Esophagus (tissue), 2 donors: Measurements from ENCODE around the gene CES5A. TPM values are rescaled to one million over a fixed set of nuclear protein-coding genes. Genes with fewer than 3 reads are reported as not detected.

Experiments used
- H3K27ac ChIP-seq, 2 donors: one replicate each; pipeline ENCODE4 v1.5.1; 2013; ENCODE audit warnings: low read depth in 2 of 2, mild to moderate bottlenecking in 2 of 2, inconsistent platforms in 1 of 2, low read length in 1 of 2, moderate library complexity in 1 of 2
- H3K27me3 ChIP-seq, 2 donors: one replicate each; pipeline ENCODE4 v1.6.1; 2013; ENCODE audit warnings: low read length in 2 of 2, control low read depth in 1 of 2, mild to moderate bottlenecking in 1 of 2; ENCODE audit not compliant: insufficient read depth in 2 of 2, control insufficient read depth in 1 of 2
- H3K36me3 ChIP-seq, 2 donors: one replicate each; pipeline ENCODE4 v1.6.1; 2013; ENCODE audit warnings: low read length in 1 of 2; ENCODE audit not compliant: control insufficient read depth in 2 of 2, insufficient read depth in 2 of 2
- H3K4me1 ChIP-seq, 2 donors: one replicate each; pipeline ENCODE4 v1.6.1; 2013; ENCODE audit warnings: low read length in 1 of 2; ENCODE audit not compliant: control insufficient read depth in 2 of 2, insufficient read depth in 2 of 2
- H3K4me3 ChIP-seq, 2 donors: one replicate each; pipeline ENCODE4 v1.5.1; 2013; ENCODE audit warnings: low read length in 2 of 2, mild to moderate bottlenecking in 2 of 2, low read depth in 1 of 2, moderate library complexity in 1 of 2
- H3K9me3 ChIP-seq, 2 donors: one replicate each; pipeline ENCODE4 v1.6.1; 2013; ENCODE audit warnings: mild to moderate bottlenecking in 2 of 2, low read depth in 1 of 2, low read length in 1 of 2, moderate library complexity in 1 of 2; ENCODE audit not compliant: control insufficient read depth in 2 of 2, insufficient read depth in 1 of 2
- WGBS, 2 donors: extraction: QIAGEN DNeasy Blood & Tissue Kit; methylation state at CpG; one replicate each; pipeline ENCODE4 v1.1.7; 2013; 5-methylcytosine and 5-hydroxymethylcytosine counted together
- polyA plus RNA-seq, 2 donors: library from polyadenylated mRNA; stranded (reverse); fragments of 200-250 nt; gene quantifications; one replicate each; pipeline ENCODE4 v1.2.3, GENCODE V29; 2013
- donor health status: healthy with polysubstance abuse.
- donor health status: Bipolar disorder and iron deficiency.

CES5A gene
- polyA plus RNA-seq, 2 donors = 0.04 TPM; not detected in 1

DNA sequence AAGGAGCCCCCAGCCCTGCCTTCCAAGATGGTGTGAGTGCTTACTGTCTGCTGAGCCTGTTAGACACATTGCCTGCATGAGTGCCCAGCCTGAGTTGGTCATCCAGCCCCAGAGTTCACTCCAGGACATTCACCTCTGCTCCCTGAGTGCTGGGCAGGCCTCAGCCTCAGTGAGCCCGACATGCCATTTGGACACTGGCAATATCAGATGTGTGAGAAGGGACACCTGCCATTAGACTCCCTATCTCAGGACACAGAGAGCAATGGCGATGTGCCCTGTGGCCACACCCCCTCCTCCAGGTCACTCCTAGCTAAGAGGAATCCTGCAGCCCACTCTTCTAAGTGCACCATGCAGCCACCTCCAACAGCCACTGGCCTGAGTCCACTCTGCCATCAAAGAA lies 34.7 kb upstream of the CES5A start:
- Histone ChIP-seq H3K9me3 (peaks cover 0 to 5% of the 10 kb centered on the region in 2 donors), H3K27me3 (no peaks in the 10 kb centered on the region), H3K4me1 (peaks cover 2 to 3% of the 10 kb centered on the region in 2 donors), H3K27ac (no peak overlapping the region), H3K36me3 (no peaks in the 10 kb centered on the region), H3K4me3 (no peak overlapping the region)
- 82 to 83% methylated on average over 2 of the region's 2 CpGs for WGBS, 2 donors

DNA sequence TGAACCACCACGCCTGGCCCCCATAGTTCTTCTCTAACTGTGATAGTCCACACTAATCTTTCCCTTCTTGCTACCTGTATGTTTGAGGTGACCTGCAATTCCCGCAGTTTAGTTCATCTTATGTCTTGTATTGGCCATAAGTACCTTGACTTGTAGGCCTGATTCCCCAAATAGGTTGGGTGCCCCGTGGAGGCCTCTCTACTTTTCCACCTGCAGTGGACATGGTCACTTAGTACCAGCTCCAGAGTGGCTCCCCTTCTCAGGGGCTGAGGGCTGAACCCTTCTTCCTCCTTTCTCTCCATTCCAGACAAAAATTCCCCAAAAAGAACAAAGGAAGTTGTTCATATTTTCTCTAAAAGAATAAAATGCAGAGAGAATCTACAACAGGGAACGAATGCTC lies 33.5 kb upstream of the CES5A start:
- Histone ChIP-seq H3K9me3 (peaks cover 0 to 5% of the 10 kb centered on the region in 2 donors), H3K27ac (no peak overlapping the region), H3K4me3 (no peak overlapping the region), H3K27me3 (no peaks in the 10 kb centered on the region), H3K4me1 (peaks cover 2 to 3% of the 10 kb centered on the region in 2 donors), H3K36me3 (no peaks in the 10 kb centered on the region)
- WGBS, 2 donors = 83 to 87% methylated on average over 4 of the region's 4 CpGs

DNA sequence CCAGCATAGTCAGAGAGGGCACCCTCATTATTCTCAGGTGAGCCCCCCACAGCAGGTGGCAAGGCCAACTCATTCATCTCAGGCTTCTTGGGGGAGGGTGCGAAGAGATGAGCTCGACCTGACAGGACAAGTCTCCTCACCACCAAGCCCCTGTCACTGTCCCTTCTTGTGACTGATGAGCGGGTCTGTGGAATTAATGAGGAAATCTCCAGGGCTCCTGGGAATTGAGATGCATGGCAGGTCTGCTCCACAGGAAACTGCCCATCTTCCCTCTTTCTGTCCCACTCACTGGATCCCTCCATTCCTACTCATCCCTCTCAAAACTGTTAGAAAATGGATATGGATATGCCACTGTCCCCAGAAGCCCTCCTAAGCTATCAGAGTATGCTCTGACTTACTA lies 32.5 kb upstream of the CES5A start:
- H3K27me3 ChIP-seq = no peaks in the 10 kb centered on the region
- WGBS, 2 donors = 80 to 90% methylated on average over 3 of the region's 3 CpGs
- no peak overlapping the region for H3K4me3 ChIP-seq
- no peaks in the 10 kb centered on the region for H3K36me3 ChIP-seq
- peaks cover 0 to 5% of the 10 kb centered on the region in 2 donors for H3K9me3 ChIP-seq
- H3K4me1 ChIP-seq = peaks cover under 1 to 3% of the 10 kb centered on the region in 2 donors
- H3K27ac ChIP-seq = no peak overlapping the region

DNA sequence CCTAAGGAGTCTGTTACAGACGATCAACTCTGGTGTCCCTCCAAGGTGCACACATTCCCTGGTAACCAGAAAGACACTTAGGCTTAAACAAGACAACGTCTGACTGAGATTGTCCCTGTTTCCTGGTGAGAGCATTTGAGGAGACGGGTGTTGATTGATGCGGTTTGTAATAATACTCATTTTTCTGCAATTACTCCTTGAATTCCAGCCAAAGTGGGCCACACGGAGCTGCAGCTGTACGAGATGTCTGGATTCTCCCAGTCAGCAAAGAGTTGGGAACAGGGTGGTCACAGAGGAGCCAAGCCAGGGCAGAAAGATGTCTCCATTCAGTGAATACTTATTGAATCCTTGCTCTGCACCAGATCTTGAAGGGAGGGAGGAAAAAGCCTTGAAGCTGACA lies 30.9 kb upstream of the CES5A start:
- H3K27me3 ChIP-seq = no peaks in the 10 kb centered on the region
- no peak overlapping the region for H3K4me3 ChIP-seq
- H3K27ac ChIP-seq = no peak overlapping the region
- H3K9me3 ChIP-seq = peaks cover 0 to 5% of the 10 kb centered on the region in 2 donors
- WGBS, 2 donors = 55 to 56% methylated on average over 6 of the region's 6 CpGs
- H3K4me1 ChIP-seq = no peaks in the 10 kb centered on the region
- H3K36me3 ChIP-seq = no peaks in the 10 kb centered on the region

DNA sequence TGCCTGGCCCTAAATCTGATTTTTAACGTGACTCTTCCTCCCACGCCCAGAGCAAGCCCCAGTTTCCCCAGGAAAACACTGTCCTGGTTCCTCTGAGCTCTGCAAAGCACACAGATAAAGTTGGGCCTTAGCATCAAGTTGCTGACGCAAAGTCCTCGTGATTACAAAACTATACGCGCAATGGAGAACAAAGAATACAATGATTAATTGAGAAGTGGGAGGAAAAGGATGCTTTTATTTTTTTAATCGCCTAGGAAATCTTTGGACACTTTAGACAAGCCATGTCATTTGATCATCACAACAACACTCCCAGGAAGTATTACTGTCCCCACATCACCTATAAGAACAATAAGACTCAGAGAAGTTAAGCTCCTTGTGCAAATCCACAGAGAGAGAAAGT lies 30.5 kb upstream of the CES5A start:
- H3K27me3 ChIP-seq = no peaks in the 10 kb centered on the region
- H3K27ac ChIP-seq = no peak overlapping the region
- H3K4me3 ChIP-seq = no peak overlapping the region
- no peaks in the 10 kb centered on the region for H3K36me3 ChIP-seq
- no peaks in the 10 kb centered on the region for H3K4me1 ChIP-seq
- WGBS, 2 donors = 67 to 75% methylated on average over 7 of the region's 7 CpGs
- H3K9me3 ChIP-seq = peaks cover 0 to 5% of the 10 kb centered on the region in 2 donors

DNA sequence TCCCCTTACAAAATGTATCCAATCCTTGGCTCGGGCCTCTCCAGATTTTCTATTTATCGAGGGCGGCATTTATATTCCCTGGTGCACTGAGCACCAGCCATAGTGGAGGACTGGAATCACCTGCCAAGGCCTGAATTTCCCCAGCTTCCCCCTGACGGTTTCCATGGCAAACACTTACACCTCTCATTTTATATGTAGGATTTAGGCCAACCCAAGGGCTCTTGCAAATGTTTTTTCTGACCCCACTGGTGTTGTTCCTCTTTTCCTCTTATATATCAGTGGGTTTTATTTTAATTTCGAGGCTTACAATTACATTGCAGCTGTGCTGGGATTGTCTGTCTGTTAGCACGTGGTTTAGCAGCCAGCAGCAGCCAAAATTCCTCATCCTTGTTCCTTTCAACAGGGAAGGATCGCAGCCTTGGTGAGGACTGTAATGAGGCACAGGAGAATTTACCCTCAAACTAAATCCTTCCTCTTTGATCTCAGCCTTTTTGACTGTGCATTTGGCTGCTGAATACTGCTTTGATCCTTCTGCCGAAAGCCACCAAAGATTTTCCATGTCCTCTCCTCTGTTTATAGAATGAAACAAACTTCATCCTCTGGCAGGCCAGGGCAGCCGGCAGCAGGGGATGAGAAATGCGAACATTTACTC lies 26.5 kb upstream of the CES5A start:
- Histone ChIP-seq H3K4me3 (no peak overlapping the region), H3K27me3 (no peaks in the 10 kb centered on the region), H3K27ac (no peak overlapping the region), H3K4me1 (no peaks in the 10 kb centered on the region), H3K36me3 (no peaks in the 10 kb centered on the region), H3K9me3 (no peaks in the 10 kb centered on the region)
- 32 to 53% methylated on average over 10 of the region's 10 CpGs for WGBS, 2 donors

DNA sequence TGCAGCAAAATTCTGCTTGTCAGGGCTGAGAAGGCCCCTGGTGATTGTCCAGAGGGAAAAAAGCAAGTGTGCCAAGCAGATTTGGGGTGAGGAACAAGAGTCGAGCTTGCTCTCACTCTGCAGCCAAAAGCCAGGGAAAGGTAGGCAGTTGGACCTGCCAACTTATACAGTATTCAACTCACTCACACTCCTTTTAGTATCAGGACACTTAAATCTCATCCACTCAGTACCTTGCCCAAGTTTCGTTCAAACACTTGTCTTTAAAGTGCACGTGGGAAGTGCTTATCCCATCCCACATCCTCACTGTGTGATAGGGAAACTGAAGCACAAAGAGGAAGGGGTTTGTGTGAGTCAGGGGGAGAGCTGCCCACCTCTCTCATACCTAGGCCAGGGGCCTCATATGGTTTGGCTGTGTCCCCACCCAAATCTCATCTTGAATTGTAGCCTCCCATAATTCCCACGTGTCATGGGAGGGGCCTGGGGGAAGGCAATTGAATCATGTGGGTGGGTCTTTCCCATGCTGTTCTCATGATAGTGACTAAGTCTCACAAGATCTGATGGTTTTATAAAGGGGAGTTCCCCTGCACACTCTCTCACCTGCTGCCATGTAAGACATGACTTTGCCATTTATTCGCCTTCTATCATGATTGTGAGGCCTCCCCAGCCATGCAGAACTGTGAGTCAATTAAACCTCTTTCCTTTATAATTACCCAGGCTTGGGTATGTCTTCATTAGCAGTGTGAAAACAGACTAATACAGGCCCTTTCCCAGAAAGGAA lies 25.6 kb upstream of the CES5A start:
- H3K4me1 ChIP-seq = no peaks in the 10 kb centered on the region
- H3K27ac ChIP-seq = no peak overlapping the region
- 51 to 55% methylated on average over 5 of the region's 5 CpGs for WGBS, 2 donors
- no peaks in the 10 kb centered on the region for H3K36me3 ChIP-seq
- no peak overlapping the region for H3K4me3 ChIP-seq
- no peaks in the 10 kb centered on the region for H3K27me3 ChIP-seq
- H3K9me3 ChIP-seq = no peaks in the 10 kb centered on the region

DNA sequence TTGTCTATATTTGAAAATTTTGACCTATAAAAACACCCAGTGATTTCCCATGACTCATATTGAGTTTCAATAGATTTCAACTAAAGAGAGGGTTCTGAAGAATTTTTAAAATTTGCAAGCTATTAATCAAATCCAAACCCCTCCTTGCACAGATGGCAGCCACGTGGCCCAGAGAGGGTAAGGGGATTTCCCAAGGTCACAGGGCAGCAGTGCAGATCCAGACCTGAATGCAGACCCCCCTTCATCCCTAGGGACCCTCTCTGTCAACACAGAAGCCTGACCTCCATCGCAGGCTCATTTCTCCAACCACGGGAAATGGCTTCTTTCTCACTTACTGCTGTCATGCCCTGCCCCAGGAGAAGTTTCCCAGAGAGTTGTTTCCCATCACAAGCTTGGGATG lies 24.7 kb upstream of the CES5A start:
- H3K27me3 ChIP-seq = no peaks in the 10 kb centered on the region
- H3K4me1 ChIP-seq = no peaks in the 10 kb centered on the region
- WGBS, 2 donors = 46 to 53% methylated on average over 3 of the region's 3 CpGs

DNA sequence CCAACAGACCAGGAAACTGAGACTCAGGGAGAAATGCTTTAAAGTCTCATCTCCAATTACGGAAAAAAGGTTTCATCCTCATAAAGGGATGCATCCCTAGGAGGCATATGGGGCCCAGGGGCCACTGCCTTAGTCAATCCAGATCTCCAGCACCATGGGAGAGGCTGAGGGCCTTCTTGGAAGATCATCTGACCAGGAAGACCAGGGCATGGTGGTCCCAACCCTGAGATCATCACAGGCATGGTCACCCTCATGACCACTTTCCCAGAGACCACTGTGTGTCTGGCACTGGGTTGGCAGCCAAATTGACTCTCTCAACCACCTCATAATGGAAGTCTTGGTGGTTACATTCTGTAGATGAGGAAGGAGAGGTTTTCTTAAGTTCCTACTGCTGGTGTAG lies 23.4 kb upstream of the CES5A start:
- 72 to 88% methylated on average over 1 of the region's 1 CpG for WGBS, 2 donors

More for the DNA sequence above, 24.7 kb upstream of the CES5A start:
- H3K27ac ChIP-seq = no peak overlapping the region
- H3K36me3 ChIP-seq = no peaks in the 10 kb centered on the region
- H3K9me3 ChIP-seq = no peaks in the 10 kb centered on the region
- H3K4me3 ChIP-seq = no peak overlapping the region

DNA sequence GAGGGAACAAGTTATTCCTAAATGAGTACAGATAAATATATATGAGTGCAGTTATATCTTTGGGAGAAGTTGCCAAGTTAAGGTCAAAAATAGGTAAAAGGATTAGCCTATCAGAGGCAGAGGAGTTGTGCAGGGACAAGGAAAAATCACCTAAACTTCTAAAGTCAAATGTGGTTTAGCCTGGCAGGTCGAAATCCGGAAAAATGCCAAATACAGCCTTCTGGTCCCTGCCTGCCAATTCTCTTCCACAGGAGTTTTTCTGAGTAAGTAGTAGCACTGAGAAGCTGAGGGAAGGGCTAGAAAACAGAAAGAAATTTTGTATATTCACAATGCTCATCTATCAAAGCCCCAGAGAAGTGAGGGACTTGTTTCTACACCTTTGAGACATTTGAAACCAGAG lies 17.6 kb upstream of the CES5A start:
- H3K9me3 ChIP-seq = peaks cover 2 to 6% of the 10 kb centered on the region in 2 donors
- WGBS, 2 donors = 69 to 92% methylated on average over 2 of the region's 2 CpGs

More for the DNA sequence above, 23.4 kb upstream of the CES5A start:
- Histone ChIP-seq H3K36me3 (no peaks in the 10 kb centered on the region), H3K4me1 (no peaks in the 10 kb centered on the region), H3K27ac (no peak overlapping the region), H3K4me3 (no peak overlapping the region), H3K9me3 (no peaks in the 10 kb centered on the region), H3K27me3 (no peaks in the 10 kb centered on the region)

More for the DNA sequence above, 17.6 kb upstream of the CES5A start:
- Histone ChIP-seq H3K27me3 (no peaks in the 10 kb centered on the region), H3K4me3 (no peak overlapping the region), H3K4me1 (no peaks in the 10 kb centered on the region), H3K27ac (no peak overlapping the region), H3K36me3 (no peaks in the 10 kb centered on the region)
